ENCODE measurements around the gene LRIG2. TPM values are rescaled to one million over a fixed set of nuclear protein-coding genes. Genes with fewer than 3 reads are reported as not detected.

LRIG2 gene
- total and polyA plus RNA-seq, 2 experiments from 2014 or later = 10.0 to 40.4 TPM

DNA sequence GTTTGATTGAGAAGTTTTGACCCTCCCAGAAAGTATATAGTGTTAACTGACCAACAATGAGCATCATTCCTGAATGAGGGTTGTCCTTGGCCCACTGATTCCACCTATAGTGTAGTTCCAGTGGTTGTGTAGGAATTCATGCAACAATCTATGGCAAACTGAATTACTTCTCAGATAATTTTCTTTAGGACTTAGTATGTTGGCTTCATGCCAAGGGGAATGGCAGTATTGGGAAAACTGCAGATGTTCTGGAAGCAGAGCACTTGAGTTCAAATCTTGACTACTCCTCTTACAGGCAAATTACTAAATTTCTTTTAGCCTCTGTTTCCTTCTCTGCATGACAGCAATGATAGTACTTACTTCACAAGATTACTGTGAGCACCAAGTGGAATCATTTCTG lies 65.8 kb downstream of the LRIG2 start (continued):
- TF ChIP-seq EZH2 (IDR thresholded peaks at IDR 0.05; ENCODE audit: low read depth, unreplicated experiment) = no peak
- no peak for TF ChIP-seq EZH2phosphoT487 (IDR thresholded peaks at IDR 0.05; ENCODE audit: unreplicated experiment)
- TF ChIP-seq POLR2AphosphoS5 (IDR thresholded peaks at IDR 0.05; ENCODE audit: low read depth) = no peak
- no peak for TF ChIP-seq REST (IDR thresholded peaks at IDR 0.05; ENCODE audit: unreplicated experiment)
- no peak for TF ChIP-seq ZNF114 (CRISPR knock-in tag; IDR thresholded peaks at IDR 0.05)
- no peak for TF ChIP-seq NANOG (IDR thresholded peaks at IDR 0.05; ENCODE audit: borderline replicate concordance)

- Histone ChIP-seq H3K79me2 (replicated peaks; ENCODE audit: insufficient read depth) (no peaks in the 10 kb centered on the region), H3K36me3 (ENCODE audit: insufficient read depth) (no peaks in the 10 kb centered on the region), H3K9me2 (ENCODE audit: insufficient read depth) (0 out of 2 replicates have a peak, but pooled peaks cover 4% of the 10 kb centered on the region), H3K4me2 (no peak overlapping the region), H2AFZ (no peak overlapping the region), H3F3A (replicated peaks; ENCODE audit: low read depth) (no peaks in the 10 kb centered on the region), H3K4me3 (no peak overlapping the region), H3K27me3 (ENCODE audit: insufficient read depth) (no peaks in the 10 kb centered on the region), H3K4me1 (ENCODE audit: insufficient read depth) (peaks cover 15% of the 10 kb centered on the region), H4K20me1 (replicated peaks; ENCODE audit: insufficient read depth) (no peaks in the 10 kb centered on the region), H3K27ac (ENCODE audit: low read depth) (no peak overlapping the region)
- Mint-ChIP-seq H3K4me3 (no peak overlapping the region), H3K9me3 (no peaks in the 10 kb centered on the region), H3K27me3 (ENCODE audit: insufficient read depth, low read depth, poor library complexity) (no peaks in the 10 kb centered on the region), H3K4me1 (peaks cover 9% of the 10 kb centered on the region; the same call in 2 of the 3 replicates), H3K27ac (no peak overlapping the region), H3K36me3 (ENCODE audit: low read depth) (no peaks in the 10 kb centered on the region)
- ATAC-seq (no peak), DNase-seq (ENCODE audit: low spot score) (no peak)
- TF ChIP-seq NANOG (IDR thresholded peaks at IDR 0.05; ENCODE audit: borderline replicate concordance) (no peak), STAT1 (IDR thresholded peaks at IDR 0.05; ENCODE audit: unreplicated experiment) (no peak), EZH2 (IDR thresholded peaks at IDR 0.05; ENCODE audit: low read depth, unreplicated experiment) (no peak), REST (IDR thresholded peaks at IDR 0.05; ENCODE audit: unreplicated experiment) (no peak), CTCF (conservative IDR thresholded peaks at IDR 0.05; ENCODE audit: low read depth in 2 of 2) (no peak), ZNF114 (CRISPR knock-in tag; IDR thresholded peaks at IDR 0.05) (no peak), POLR2AphosphoS5 (IDR thresholded peaks at IDR 0.05; ENCODE audit: low read depth) (no peak), ZNF331 (CRISPR knock-in tag; IDR thresholded peaks at IDR 0.05; ENCODE audit: low read depth) (no peak), CREB1 (CRISPR knock-in tag; IDR thresholded peaks at IDR 0.05; ENCODE audit: low read depth) (no peak)
- TF ChIP-seq, protein P1, sequence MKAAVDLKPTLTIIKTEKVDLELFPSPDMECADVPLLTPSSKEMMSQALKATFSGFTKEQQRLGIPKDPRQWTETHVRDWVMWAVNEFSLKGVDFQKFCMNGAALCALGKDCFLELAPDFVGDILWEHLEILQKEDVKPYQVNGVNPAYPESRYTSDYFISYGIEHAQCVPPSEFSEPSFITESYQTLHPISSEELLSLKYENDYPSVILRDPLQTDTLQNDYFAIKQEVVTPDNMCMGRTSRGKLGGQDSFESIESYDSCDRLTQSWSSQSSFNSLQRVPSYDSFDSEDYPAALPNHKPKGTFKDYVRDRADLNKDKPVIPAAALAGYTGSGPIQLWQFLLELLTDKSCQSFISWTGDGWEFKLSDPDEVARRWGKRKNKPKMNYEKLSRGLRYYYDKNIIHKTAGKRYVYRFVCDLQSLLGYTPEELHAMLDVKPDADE (IDR thresholded peaks at IDR 0.05) = no peak
Observed at GRCh38 chr1:113140176-113140575, 67.2 kb downstream of the LRIG2 start.
